ENCODE results near the gene FOXO1. TPM values are rescaled to one million over a fixed set of nuclear protein-coding genes. Genes with fewer than 3 reads are reported as not detected.

The FOXO1 gene
- total and polyA plus RNA-seq, 9 of the 15 experiments (the other 6 are each of a cell fraction or from before 2014, with no cell fraction given) = 0.04 to 0.73 (median 0.20) TPM

- FAIRE-seq (peak; percentile 59), DNase-seq (ENCODE audit: extremely low read depth in 1 of 4, low spot score in 3 of 4) (peak; percentile 17 to 67 (median 30)), ATAC-seq (peak; percentile 85)
- Histone ChIP-seq H2AFZ (ENCODE audit: low read depth, low read length) (no peak overlapping the region), H3K9me1 (ENCODE audit: control insufficient read depth, insufficient read depth, low read length) (no peaks in the 10 kb centered on the region), H3K36me3 (ENCODE audit: control insufficient read depth, insufficient read depth, low read length) (no peaks in the 10 kb centered on the region), H3K4me3 (no peak overlapping the region), H3K27ac (ENCODE audit: extremely low read depth, low read depth, low read length) (no peak overlapping the region), H3K79me2 (ENCODE audit: control insufficient read depth, insufficient read depth, low read length) (no peaks in the 10 kb centered on the region), H3K27me3 (ENCODE audit: control insufficient read depth in 2 of 2, insufficient read depth in 2 of 2, low read length in 2 of 2) (no peaks in the 10 kb centered on the region), H3K4me2 (ENCODE audit: insufficient read depth, low read length) (no peak overlapping the region; the same call in 1 of the 2 replicates), H3K9ac (ENCODE audit: insufficient read depth in 1 of 2, low read depth in 2 of 2, low read length in 2 of 2) (no peak overlapping the region), H4K20me1 (replicated peaks; ENCODE audit: control insufficient read depth, insufficient read depth, low read length) (peaks cover 6% of the 10 kb centered on the region; the same call in 1 of the 2 replicates), H3K4me1 (replicated peaks in 1 of 2; ENCODE audit: control insufficient read depth in 2 of 2, insufficient read depth in 2 of 2, low read length in 2 of 2) (peaks cover 0 to 7% of the 10 kb centered on the region in 2 experiments; a peak in 2 of 5 replicates), H3K9me3 (replicated peaks; ENCODE audit: control insufficient read depth, insufficient read depth, low read depth, low read length) (no peaks in the 10 kb centered on the region)
- WGBS (ENCODE audit: insufficient coverage, low coverage, missing lambda C conversion rate) = 9% methylated on average over 5 of the region's 7 CpGs
- BruUV-seq (replicated peaks) = no TSS peak
- POLR2A ChIA-PET = no interaction called here
- in situ Hi-C loops (cut with MboI) = loop anchor here (25.0 kb wide), 2 partner anchors 619 to 1694 kb away; partner anchors contain the start of gene STOML3
- intact Hi-C loops (cut with micrococcal nuclease) = loop anchor here (2.0 to 10.0 kb wide), 3 partner anchors 613 to 997 kb away; no protein-coding TSS in a partner anchor
- CTCF ChIA-PET (ENCODE audit: low intra/inter-chr PET ratio) = interaction anchor here (1.3 kb wide), 1 partner anchor 96 kb away, joined by 3 read pairs; no protein-coding TSS in a partner anchor
- TF ChIP-seq EGR1 (conservative IDR thresholded peaks at IDR 0.05) (no peak), ZNF318 (IDR thresholded peaks at IDR 0.05; ENCODE audit: borderline replicate concordance in 1 of 2, low read depth in 1 of 2) (no peak), BRD9 (IDR thresholded peaks at IDR 0.05; ENCODE audit: low read depth, partially characterized antibody) (no peak), TEAD4 (IDR thresholded peaks at IDR 0.05; ENCODE audit: low read length) (peak; percentile 81), TEAD4 (CRISPR knock-in tag; IDR thresholded peaks at IDR 0.05; ENCODE audit: borderline replicate concordance) (no peak), NELFE (IDR thresholded peaks at IDR 0.05; ENCODE audit: insufficient read depth, insufficient read length) (no peak), NR2F6 (CRISPR knock-in tag; IDR thresholded peaks at IDR 0.05) (no peak), SIRT6 (IDR thresholded peaks at IDR 0.05; ENCODE audit: low read depth, low read length) (no peak), ZBTB1 (CRISPR knock-in tag; IDR thresholded peaks at IDR 0.05; ENCODE audit: borderline replicate concordance, low read depth) (no peak), COPS2 (conservative IDR thresholded peaks at IDR 0.05) (no peak), U2AF2 (optimal IDR thresholded peaks at IDR 0.05; ENCODE audit: low read depth, low read length) (no peak), SUPT5H (IDR thresholded peaks at IDR 0.05) (no peak), KLF1 (tag; IDR thresholded peaks at IDR 0.05) (no peak), EP300 (IDR thresholded peaks at IDR 0.05; ENCODE audit: low read length) (peak; percentile 64), RBM25 (IDR thresholded peaks at IDR 0.05; ENCODE audit: low read depth, low read length, severe bottlenecking) (no peak)
Observed at GRCh38 chr13:40681341-40682146, 15.1 kb upstream of the FOXO1 start.
